H1 (cell line): ENCODE measurements around the gene NEDD8. TPM values are rescaled to one million over a fixed set of nuclear protein-coding genes. Genes with fewer than 3 reads are reported as not detected.

Experiments used
- ATF2 ChIP-seq: IDR thresholded peaks from 2 replicates; pipeline ENCODE4 v1.6.1; 2012; ENCODE audit warnings: low read length, inconsistent platforms
- CEBPB ChIP-seq: IDR thresholded peaks from 2 replicates; pipeline ENCODE4 v1.6.1; 2012; ENCODE audit warnings: low read depth, low read length
- CHD2 ChIP-seq: IDR thresholded peaks from 2 replicates; pipeline ENCODE4 v1.6.1; 2012; ENCODE audit warnings: low read length, improper control_type of control experiment
- FOSL1 ChIP-seq: IDR thresholded peaks from 2 replicates; pipeline ENCODE4 v1.6.1; 2011; ENCODE audit warnings: mild to moderate bottlenecking, low read depth, low read length, moderate library complexity; ENCODE audit not compliant: insufficient read depth
- HDAC2 ChIP-seq, 2 experiments: fragments of 300-600 bp in 1 of 2; sonication (generic) in 1 of 2; IDR thresholded peaks; 2 replicates each; pipeline ENCODE4 v1.6.1; 2011 to 2012; ENCODE audit warnings: low read depth in 2 of 2, low read length in 2 of 2, mild to moderate bottlenecking in 2 of 2, moderate library complexity in 2 of 2, borderline replicate concordance in 1 of 2, inconsistent platforms in 1 of 2
- HDAC6 ChIP-seq: IDR thresholded peaks from one replicate; pipeline ENCODE4 v1.7.1; 2012; ENCODE audit warnings: low read depth, mild to moderate bottlenecking, inconsistent platforms, low read length, moderate library complexity
- JUND ChIP-seq: IDR thresholded peaks from 2 replicates; pipeline ENCODE4 v1.6.1; 2011; ENCODE audit warnings: mild to moderate bottlenecking, improper control_type of control experiment, low read length
- MAX ChIP-seq: IDR thresholded peaks from 2 replicates; pipeline ENCODE4 v1.6.1; 2012; ENCODE audit warnings: inconsistent platforms
- NANOG ChIP-seq: IDR thresholded peaks from 2 replicates; pipeline ENCODE4 v1.6.1; 2011; ENCODE audit warnings: low read length, low read depth, mild to moderate bottlenecking, inconsistent platforms; ENCODE audit not compliant: insufficient read depth, poor library complexity, severe bottlenecking
- POLR2AphosphoS5 ChIP-seq: IDR thresholded peaks from 2 replicates; pipeline ENCODE4 v1.6.1; 2011; ENCODE audit warnings: low read depth, low read length
- POU5F1 ChIP-seq: IDR thresholded peaks from 2 replicates; pipeline ENCODE4 v1.6.1; 2011; ENCODE audit warnings: low read depth, mild to moderate bottlenecking, low read length, moderate library complexity
- RBBP5 ChIP-seq: IDR thresholded peaks from 2 replicates; pipeline ENCODE4 v1.7.1; 2012; ENCODE audit warnings: low read depth, mild to moderate bottlenecking, inconsistent platforms, low read length, moderate library complexity, borderline replicate concordance
- RXRA ChIP-seq: IDR thresholded peaks from 2 replicates; pipeline ENCODE4 v1.6.1; 2011; ENCODE audit warnings: low read depth, mild to moderate bottlenecking, low read length, moderate library complexity; ENCODE audit not compliant: insufficient read depth
- SAP30 ChIP-seq: fragments of 300-600 bp; sonication (generic); IDR thresholded peaks from 2 replicates; pipeline ENCODE4 v1.7.1; 2012; ENCODE audit warnings: low read length, moderate library complexity, mild to moderate bottlenecking, inconsistent platforms; ENCODE audit not compliant: insufficient read depth, insufficient replicate concordance
- SIN3A ChIP-seq, 2 experiments: IDR thresholded peaks in 1 of 2; conservative IDR thresholded peaks in 1 of 2; 2 replicates each; pipeline ENCODE4 v1.6.1; 2011 to 2012; ENCODE audit warnings: low read length in 2 of 2, improper control_type of control experiment in 1 of 2, low read depth in 1 of 2, mild to moderate bottlenecking in 1 of 2
- SIRT6 ChIP-seq: IDR thresholded peaks from one replicate; pipeline ENCODE4 v1.7.1; 2012; ENCODE audit warnings: low read length, inconsistent platforms
- SP2 ChIP-seq: IDR thresholded peaks from 2 replicates; pipeline ENCODE4 v1.6.1; 2012; ENCODE audit warnings: mild to moderate bottlenecking, low read length, inconsistent platforms
- SUZ12 ChIP-seq: fragments of 200-600 bp; sonication (generic); IDR thresholded peaks from 2 replicates; pipeline ENCODE4 v1.6.1; 2012; ENCODE audit warnings: mild to moderate bottlenecking, inconsistent platforms, low read length, moderate library complexity, mixed read lengths
- TAF1 ChIP-seq: IDR thresholded peaks from 2 replicates; pipeline ENCODE4 v1.6.1; 2011; ENCODE audit warnings: mild to moderate bottlenecking, low read depth, low read length
- polyA plus RNA-seq, 7 experiments: library from polyadenylated mRNA; depleted of rRNA in 3 of 7; stranded (reverse) in 5 of 7; unstranded in 2 of 7; fragments of >200 nt in 5 of 7; fragments of 200-250 nt in 2 of 7; gene quantifications; 1 replicate in 5 of 7; 2 replicates in 1 of 7; 4 replicates in 1 of 7; pipeline versions ENCODE4 v1.2.1 to v1.2.3, GENCODE V29; 2011 to 2013; ENCODE audit warnings: missing spikeins in 2 of 7, mixed read lengths in 2 of 7
- total RNA-seq: library from RNA; stranded (reverse); fragmentation: NEBNext Ultra II Directional; extraction: Animal tissue kit (Norgen Biotek cat#: 25700); gene quantifications from 2 replicates; pipeline ENCODE4 v1.2.1, GENCODE V29; 2021
- TF ChIP-seq, protein P1 (sequence below): IDR thresholded peaks from 2 replicates; pipeline ENCODE4 v1.6.1; 2011; ENCODE audit warnings: low read length, improper control_type of control experiment

The NEDD8 gene
- total and polyA plus RNA-seq, 2 of the 8 experiments (the other 6 are each of a cell fraction or from before 2014, with no cell fraction given) = 253 to 317 TPM

GRCh38 chr14:24188251-24189058 lies 43.7 kb downstream of the NEDD8 start, which contains the start of gene IPO4 (continued):
- TF ChIP-seq ATF2 = no peak
- TF ChIP-seq JUND = peak; percentile 53; the same call in 1 of the 2 replicates
- 0 out of 2 replicates have a peak, but pooled peaks have one; percentile 33 for TF ChIP-seq RXRA
- TF ChIP-seq SIN3A (conservative IDR thresholded peaks at IDR 0.05 in 1 of 2, IDR thresholded peaks at IDR 0.05 in 1 of 2; ENCODE audit: low read depth in 1 of 2, low read length in 2 of 2) = peak; percentile 99 to 100
- TF ChIP-seq SUZ12 = no peak
- TF ChIP-seq NANOG = peak; percentile 64
- peak in 1 of 2 experiments; percentile 82; a peak in 3 of 4 replicates for TF ChIP-seq HDAC2 (IDR thresholded peaks at IDR 0.05; ENCODE audit: borderline replicate concordance in 1 of 2, low read depth in 2 of 2, low read length in 2 of 2)
- TF ChIP-seq RBBP5 = peak; percentile 61; the same call in 1 of the 2 replicates
- TF ChIP-seq FOSL1 = no peak
- peak; percentile 78 for TF ChIP-seq POLR2AphosphoS5
- TF ChIP-seq CEBPB = 0 out of 2 replicates have a peak, but pooled peaks have one; percentile 1
- TF ChIP-seq, protein P1, sequence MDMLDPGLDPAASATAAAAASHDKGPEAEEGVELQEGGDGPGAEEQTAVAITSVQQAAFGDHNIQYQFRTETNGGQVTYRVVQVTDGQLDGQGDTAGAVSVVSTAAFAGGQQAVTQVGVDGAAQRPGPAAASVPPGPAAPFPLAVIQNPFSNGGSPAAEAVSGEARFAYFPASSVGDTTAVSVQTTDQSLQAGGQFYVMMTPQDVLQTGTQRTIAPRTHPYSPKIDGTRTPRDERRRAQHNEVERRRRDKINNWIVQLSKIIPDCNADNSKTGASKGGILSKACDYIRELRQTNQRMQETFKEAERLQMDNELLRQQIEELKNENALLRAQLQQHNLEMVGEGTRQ = peak; percentile 64
- TF ChIP-seq SIRT6 = no peak
- TF ChIP-seq POU5F1 = 0 out of 2 replicates have a peak, but pooled peaks have one; percentile 25
- no peak for TF ChIP-seq SP2
- TF ChIP-seq MAX = peak; percentile 99
- peak; percentile 99 for TF ChIP-seq SAP30
- no peak for TF ChIP-seq HDAC6
- TF ChIP-seq CHD2 = peak; percentile 76; the same call in 1 of the 2 replicates
- TF ChIP-seq TAF1 = peak; percentile 82
